ENCODE measurements around the gene TOP3B.

DNA sequence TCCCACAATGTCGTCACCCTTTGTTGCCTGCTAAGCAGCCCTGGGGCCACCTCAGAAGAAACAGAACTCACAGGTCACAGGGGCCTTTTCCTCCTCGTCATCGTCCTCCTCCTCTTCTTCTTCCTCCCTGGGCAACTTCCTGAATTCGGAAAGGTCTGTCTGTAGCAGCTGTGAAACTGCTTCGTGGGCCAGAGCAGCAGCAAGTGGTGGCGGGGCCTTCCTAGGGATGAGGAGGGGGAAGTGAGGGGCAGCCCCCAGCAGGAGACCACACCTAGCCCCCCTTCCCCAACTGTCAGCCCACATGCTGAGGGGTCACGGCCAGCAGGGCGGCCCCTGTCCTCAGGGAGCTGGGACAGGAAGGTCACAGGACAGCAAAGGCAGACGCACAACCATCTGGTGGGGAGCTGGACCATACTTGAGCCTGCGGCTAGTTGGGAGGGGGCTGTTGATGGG, 43.1 kb downstream of the TOP3B start:
- TF ChIP-seq, protein P1, sequence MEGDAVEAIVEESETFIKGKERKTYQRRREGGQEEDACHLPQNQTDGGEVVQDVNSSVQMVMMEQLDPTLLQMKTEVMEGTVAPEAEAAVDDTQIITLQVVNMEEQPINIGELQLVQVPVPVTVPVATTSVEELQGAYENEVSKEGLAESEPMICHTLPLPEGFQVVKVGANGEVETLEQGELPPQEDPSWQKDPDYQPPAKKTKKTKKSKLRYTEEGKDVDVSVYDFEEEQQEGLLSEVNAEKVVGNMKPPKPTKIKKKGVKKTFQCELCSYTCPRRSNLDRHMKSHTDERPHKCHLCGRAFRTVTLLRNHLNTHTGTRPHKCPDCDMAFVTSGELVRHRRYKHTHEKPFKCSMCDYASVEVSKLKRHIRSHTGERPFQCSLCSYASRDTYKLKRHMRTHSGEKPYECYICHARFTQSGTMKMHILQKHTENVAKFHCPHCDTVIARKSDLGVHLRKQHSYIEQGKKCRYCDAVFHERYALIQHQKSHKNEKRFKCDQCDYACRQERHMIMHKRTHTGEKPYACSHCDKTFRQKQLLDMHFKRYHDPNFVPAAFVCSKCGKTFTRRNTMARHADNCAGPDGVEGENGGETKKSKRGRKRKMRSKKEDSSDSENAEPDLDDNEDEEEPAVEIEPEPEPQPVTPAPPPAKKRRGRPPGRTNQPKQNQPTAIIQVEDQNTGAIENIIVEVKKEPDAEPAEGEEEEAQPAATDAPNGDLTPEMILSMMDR (IDR thresholded peaks at IDR 0.05), result no peak
- TF ChIP-seq POLR2A (IDR thresholded peaks at IDR 0.05), result no peak
